ENCODE results near the gene PLA2G12A. TPM values are rescaled to one million over a fixed set of nuclear protein-coding genes. Genes with fewer than 3 reads are reported as not detected.

The PLA2G12A gene
- 10 to 100 TPM; 46.9 to 55.1 TPM for total RNA-seq

GRCh38 chr4:109729718-109730618 lies at the start of gene PLA2G12A:
Gene PLA2G12A, minus strand, starts transcription at chr4:109730070. Its CDS starts 261 bp downstream, at chr4:109729809.
- intact Hi-C loops (cut with DNase I), result loop anchor here (10.0 kb wide), 1 partner anchor 65 kb away; no protein-coding TSS in a partner anchor
- Histone ChIP-seq H3K4me1 (no peaks in the 10 kb centered on the region), H3K4me3 (peak within 1 kb of the TSS; percentile 66), H3K27ac (peak within 1 kb of the TSS; percentile 80), H3K9me3 (no peaks in the 10 kb centered on the region), H3K27me3 (no peaks in the 10 kb centered on the region), H3K36me3 (no peaks in the 10 kb centered on the region), H3K9ac (ENCODE audit: low read depth in 2 of 2, low read length in 2 of 2) (peak within 1 kb of the TSS; percentile 81 to 95)
- no peak for TF ChIP-seq CTCF (IDR thresholded peaks at IDR 0.05)
- peak; percentile 84 for DNase-seq

GRCh38 chr4:109764789-109765402 lies 35.0 kb upstream of the PLA2G12A start:
- H3K4me1 ChIP-seq, result no peaks in the 10 kb centered on the region

GRCh38 chr4:109764376-109764775 lies 34.5 kb upstream of the PLA2G12A start:
- Histone ChIP-seq H3K4me1 (no peaks in the 10 kb centered on the region), H3K27ac (no peak overlapping the region), H3K27me3 (no peaks in the 10 kb centered on the region), H3K9me3 (no peaks in the 10 kb centered on the region), H3K4me3 (no peak overlapping the region), H3K9ac (ENCODE audit: low read depth in 2 of 2, low read length in 2 of 2) (no peak overlapping the region), H3K36me3 (no peaks in the 10 kb centered on the region)
- no peak for DNase-seq
- TF ChIP-seq CTCF (IDR thresholded peaks at IDR 0.05), result no peak
- intact Hi-C loops (cut with DNase I), result no loop called here

More at GRCh38 chr4:109764789-109765402, 35.0 kb upstream of the PLA2G12A start:
- H3K4me3 ChIP-seq, result no peak overlapping the region
- H3K9ac ChIP-seq (ENCODE audit: low read depth in 2 of 2, low read length in 2 of 2), result no peak overlapping the region
- intact Hi-C loops (cut with DNase I), result no loop called here
- no peak for TF ChIP-seq CTCF (IDR thresholded peaks at IDR 0.05)
- H3K9me3 ChIP-seq, result no peaks in the 10 kb centered on the region
- H3K27ac ChIP-seq, result no peak overlapping the region
- no peaks in the 10 kb centered on the region for H3K27me3 ChIP-seq
- no peak for DNase-seq
- H3K36me3 ChIP-seq, result no peaks in the 10 kb centered on the region

GRCh38 chr4:109760682-109761081 lies 30.8 kb upstream of the PLA2G12A start:
- no peaks in the 10 kb centered on the region for H3K27me3 ChIP-seq
- H3K27ac ChIP-seq, result no peak overlapping the region

More at GRCh38 chr4:109760682-109761081, 30.8 kb upstream of the PLA2G12A start:
- H3K4me1 ChIP-seq, result no peaks in the 10 kb centered on the region
- H3K9me3 ChIP-seq, result no peaks in the 10 kb centered on the region
- no peak for TF ChIP-seq CTCF (IDR thresholded peaks at IDR 0.05)
- no peak for DNase-seq
- H3K4me3 ChIP-seq, result no peak overlapping the region
- intact Hi-C loops (cut with DNase I), result no loop called here
- no peaks in the 10 kb centered on the region for H3K36me3 ChIP-seq
- no peak overlapping the region for H3K9ac ChIP-seq (ENCODE audit: low read depth in 2 of 2, low read length in 2 of 2)
